Measurements from ENCODE around the gene RPS24. TPM values are rescaled to one million over a fixed set of nuclear protein-coding genes. Genes with fewer than 3 reads are reported as not detected.
"Not testable (repeated sequence)": the region's sequence is repeated elsewhere in the genome, so short reads cannot be mapped to it uniquely, and the experiment has no call there.

The RPS24 gene
- total and polyA plus RNA-seq, 2 experiments from 2014 or later = 2,362 to 3,638 TPM

- not testable (repeated sequence) for H3K4me3 ChIP-seq; DNase-seq (ENCODE audit: low spot score); H3K27me3 ChIP-seq (ENCODE audit: insufficient read depth); H3K4me1 ChIP-seq (ENCODE audit: insufficient read depth); H2AFZ ChIP-seq; H3F3A ChIP-seq (replicated peaks; ENCODE audit: low read depth); H3K27me3 Mint-ChIP-seq (ENCODE audit: insufficient read depth, low read depth, poor library complexity); H3K4me2 ChIP-seq; H3K9me2 ChIP-seq (ENCODE audit: insufficient read depth); H3K27ac Mint-ChIP-seq; ATAC-seq; H3K27ac ChIP-seq (ENCODE audit: low read depth); H3K4me1 Mint-ChIP-seq; H3K4me3 Mint-ChIP-seq; H3K9me3 Mint-ChIP-seq
- H3K36me3 ChIP-seq (ENCODE audit: insufficient read depth) = peaks cover 83% of the 10 kb centered on the region
- H3K79me2 ChIP-seq (replicated peaks; ENCODE audit: insufficient read depth) = peaks cover 23% of the 10 kb centered on the region; the same call in 1 of the 2 replicates
- H3K36me3 Mint-ChIP-seq (ENCODE audit: low read depth) = peaks cover 75% of the 10 kb centered on the region
- peaks cover 20% of the 10 kb centered on the region for H4K20me1 ChIP-seq (replicated peaks; ENCODE audit: insufficient read depth)
These were observed 34.9 kb upstream of the RPS24 start for GRCh38 chr10:77998780-77999179.

- Mint-ChIP-seq H3K9me3 (no peaks in the 10 kb centered on the region), H3K36me3 (ENCODE audit: low read depth) (peaks cover 79% of the 10 kb centered on the region), H3K4me3 (no peak overlapping the region), H3K27ac (no peak overlapping the region), H3K27me3 (ENCODE audit: insufficient read depth, low read depth, poor library complexity) (peaks cover 2% of the 10 kb centered on the region), H3K4me1 (no peaks in the 10 kb centered on the region)
- Histone ChIP-seq H2AFZ (no peak overlapping the region), H3K36me3 (ENCODE audit: insufficient read depth) (peaks cover 84% of the 10 kb centered on the region), H3K79me2 (replicated peaks; ENCODE audit: insufficient read depth) (peaks cover 23% of the 10 kb centered on the region; the same call in 1 of the 2 replicates), H3K4me2 (no peak overlapping the region), H4K20me1 (replicated peaks; ENCODE audit: insufficient read depth) (peaks cover 20% of the 10 kb centered on the region), H3K4me1 (ENCODE audit: insufficient read depth) (no peaks in the 10 kb centered on the region), H3K27ac (ENCODE audit: low read depth) (no peak overlapping the region), H3K27me3 (ENCODE audit: insufficient read depth) (no peaks in the 10 kb centered on the region), H3K4me3 (no peak overlapping the region), H3K9me2 (ENCODE audit: insufficient read depth) (no peaks in the 10 kb centered on the region), H3F3A (replicated peaks; ENCODE audit: low read depth) (0 out of 2 replicates have a peak, but pooled peaks cover 4% of the 10 kb centered on the region)
- no peak for ATAC-seq
- no peak for DNase-seq (ENCODE audit: low spot score)
- no peak for TF ChIP-seq ZNF331 (CRISPR knock-in tag; IDR thresholded peaks at IDR 0.05; ENCODE audit: low read depth)
- no peak for TF ChIP-seq POLR2AphosphoS5 (IDR thresholded peaks at IDR 0.05; ENCODE audit: low read depth)
- no peak for TF ChIP-seq NANOG (IDR thresholded peaks at IDR 0.05; ENCODE audit: borderline replicate concordance)
- TF ChIP-seq CREB1 (CRISPR knock-in tag; IDR thresholded peaks at IDR 0.05; ENCODE audit: low read depth) = no peak
- TF ChIP-seq ZNF114 (CRISPR knock-in tag; IDR thresholded peaks at IDR 0.05) = no peak
- no peak for TF ChIP-seq STAT1 (IDR thresholded peaks at IDR 0.05; ENCODE audit: unreplicated experiment)
- no peak for TF ChIP-seq CTCF (conservative IDR thresholded peaks at IDR 0.05; ENCODE audit: low read depth in 2 of 2)
- TF ChIP-seq EZH2 (IDR thresholded peaks at IDR 0.05; ENCODE audit: low read depth, unreplicated experiment) = no peak
- TF ChIP-seq REST (IDR thresholded peaks at IDR 0.05; ENCODE audit: unreplicated experiment) = no peak
- TF ChIP-seq EZH2phosphoT487 (IDR thresholded peaks at IDR 0.05; ENCODE audit: unreplicated experiment) = no peak
- no peak for TF ChIP-seq ZNF462 (CRISPR knock-in tag; IDR thresholded peaks at IDR 0.05)
- no peak for TF ChIP-seq JUNB (IDR thresholded peaks at IDR 0.05; ENCODE audit: unreplicated experiment)
These were observed 33.5 kb upstream of the RPS24 start for GRCh38 chr10:78000206-78000605.
